GM18867 (cell line): ENCODE data around the gene PPIB.

ENCODE experiments used
- ATAC-seq: cut with Tn5 transposase; IDR thresholded peaks from one replicate; pipeline ENCODE4 v1.9.1; 2021; ENCODE audit warnings: mild to moderate bottlenecking, moderate library complexity; ENCODE audit not compliant: unreplicated experiment

The PPIB gene

GRCh38 chr15:64158363-64159134 is 4.3 kb downstream of the PPIB start:
- no peak for ATAC-seq

- no peak for ATAC-seq
These were observed 5.2 kb downstream of the PPIB start for GRCh38 chr15:64157599-64158125.

GRCh38 chr15:64156652-64157331 is 6.0 kb downstream of the PPIB start:
- no peak for ATAC-seq

GRCh38 chr15:64155802-64156651 is 6.8 kb downstream of the PPIB start:
- ATAC-seq: no peak

GRCh38 chr15:64153480-64154367 is 9.1 kb downstream of the PPIB start:
- ATAC-seq: peak; percentile 58

- ATAC-seq: peak; percentile 16
These were observed 10.1 kb downstream of the PPIB start for GRCh38 chr15:64152507-64153387.

- peak; percentile 12 for ATAC-seq
These were observed 10.9 kb downstream of the PPIB start, which contains the start of gene SNX22 for GRCh38 chr15:64151727-64152506. SNX22 (plus strand) TSS chr15:64151731; CDS start chr15:64151776, 45 bp downstream.

GRCh38 chr15:64149893-64150578 is 12.8 kb downstream of the PPIB start:
- ATAC-seq: no peak

GRCh38 chr15:64149424-64149823 is 13.4 kb downstream of the PPIB start:
- ATAC-seq: no peak

GRCh38 chr15:64148581-64148980 is 14.2 kb downstream of the PPIB start:
- ATAC-seq: no peak

- ATAC-seq: no peak
These were observed 14.7 kb downstream of the PPIB start for GRCh38 chr15:64148168-64148567.

- ATAC-seq: no peak
These were observed 15.7 kb downstream of the PPIB start for GRCh38 chr15:64146885-64147681.

GRCh38 chr15:64146520-64146884 is 16.3 kb downstream of the PPIB start:
- ATAC-seq: no peak

- no peak for ATAC-seq
These were observed 16.8 kb downstream of the PPIB start for GRCh38 chr15:64146041-64146440.

GRCh38 chr15:64144565-64145281 is 18.1 kb downstream of the PPIB start:
- ATAC-seq: peak; percentile 55

- ATAC-seq: no peak
These were observed 18.6 kb downstream of the PPIB start for GRCh38 chr15:64144192-64144564.
